HG03103 (cell line): ENCODE results near the gene PODNL1.

Experiments used
- ATAC-seq: cut with Tn5 transposase; IDR thresholded peaks from one replicate; pipeline ENCODE4 v1.9.1; 2021; ENCODE audit warnings: low read depth; ENCODE audit not compliant: unreplicated experiment

PODNL1 gene

GRCh38 chr19:13899912-13900584 lies 38.2 kb downstream of the PODNL1 start:
- ATAC-seq: no peak

- ATAC-seq: no peak
These were observed 38.8 kb downstream of the PODNL1 start for GRCh38 chr19:13899393-13899792.

GRCh38 chr19:13896227-13896626 lies 42.0 kb downstream of the PODNL1 start:
- no peak for ATAC-seq

GRCh38 chr19:13894552-13894951 lies 43.7 kb downstream of the PODNL1 start:
- ATAC-seq: no peak

GRCh38 chr19:13892870-13893269 lies 45.3 kb downstream of the PODNL1 start:
- no peak for ATAC-seq

DNA sequence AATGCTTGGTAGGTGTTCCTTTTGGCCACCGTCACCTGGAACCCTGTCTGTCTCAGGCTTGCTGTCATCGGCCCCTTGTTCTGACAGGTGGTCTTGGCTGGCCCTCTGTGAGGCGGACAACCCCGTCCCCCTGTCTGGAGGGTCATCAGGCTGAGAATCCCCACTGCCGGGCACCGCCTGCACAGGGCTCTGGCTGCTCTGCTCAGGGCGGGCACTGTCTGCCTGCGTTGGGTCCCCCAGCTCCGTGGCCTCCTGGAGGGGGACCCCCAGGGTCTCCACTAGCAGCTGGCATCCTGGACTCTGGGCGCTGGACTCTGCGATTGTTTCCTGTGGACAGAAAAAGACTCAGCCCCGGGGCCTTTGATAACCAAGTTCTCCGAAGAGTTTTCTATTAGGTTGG lies 48.1 kb downstream of the PODNL1 start:
- no peak for ATAC-seq

GRCh38 chr19:13888281-13888680 lies 49.9 kb downstream of the PODNL1 start:
- no peak for ATAC-seq

GRCh38 chr19:13887517-13887916 lies 50.7 kb downstream of the PODNL1 start:
- no peak for ATAC-seq

- no peak for ATAC-seq
These were observed 51.2 kb downstream of the PODNL1 start for GRCh38 chr19:13887018-13887436.

DNA sequence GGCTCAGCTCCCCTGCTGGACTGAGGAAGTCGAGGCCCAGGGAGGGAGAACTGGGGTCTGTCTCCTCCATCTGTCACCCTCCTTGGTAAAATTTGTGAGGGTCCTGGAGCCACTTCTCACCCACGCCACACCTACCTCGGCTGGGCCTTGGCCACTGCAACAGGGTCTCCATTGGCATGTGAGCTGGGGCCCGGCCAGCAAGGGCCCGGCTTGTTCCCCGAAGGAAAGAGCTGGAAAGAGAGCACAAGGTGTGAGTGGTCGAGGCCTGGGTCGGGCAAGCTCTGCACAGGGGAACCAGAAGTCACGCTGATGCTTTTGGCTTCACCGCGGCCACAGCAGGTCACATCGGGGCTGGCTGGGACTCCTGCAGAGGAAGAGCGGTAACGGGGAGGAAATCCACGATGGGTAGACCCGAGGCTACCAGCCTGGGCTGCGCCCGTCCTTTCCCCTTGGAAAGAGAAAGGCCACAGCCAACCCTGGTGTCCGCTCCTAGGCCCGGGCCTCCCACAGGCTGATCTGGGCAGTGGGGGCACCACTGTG lies 52.3 kb downstream of the PODNL1 start:
- no peak for ATAC-seq

- ATAC-seq: no peak
These were observed 53.3 kb downstream of the PODNL1 start for GRCh38 chr19:13884726-13885591.

DNA sequence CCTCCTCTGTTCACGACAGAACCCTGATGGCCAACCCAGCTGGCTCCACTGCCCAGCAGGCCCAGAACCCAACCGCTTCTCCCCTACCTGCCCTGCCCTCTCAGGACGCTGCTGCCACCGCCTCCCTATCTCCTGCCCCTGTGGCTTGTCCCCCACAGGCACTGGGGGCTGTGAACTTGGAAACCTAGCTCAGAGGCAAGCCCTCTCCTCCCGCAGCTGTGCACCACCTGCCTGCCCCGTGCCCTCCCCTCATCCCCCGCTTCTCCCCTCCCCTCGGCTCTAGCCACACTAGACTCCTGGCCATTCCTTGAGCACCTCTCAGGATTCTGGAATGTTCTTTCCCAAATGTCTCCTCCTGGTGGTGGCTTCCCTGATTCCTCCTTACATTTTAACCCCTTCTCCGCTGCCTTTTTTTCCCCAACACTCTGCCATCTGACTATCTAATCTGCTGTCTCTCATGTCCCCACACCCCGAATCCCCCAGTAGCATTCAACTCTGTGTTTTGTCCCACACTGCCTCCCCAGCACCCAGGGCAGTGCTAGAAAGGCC lies 54.6 kb downstream of the PODNL1 start:
- ATAC-seq: no peak

- ATAC-seq: no peak
These were observed 55.4 kb downstream of the PODNL1 start for GRCh38 chr19:13882836-13883235.

DNA sequence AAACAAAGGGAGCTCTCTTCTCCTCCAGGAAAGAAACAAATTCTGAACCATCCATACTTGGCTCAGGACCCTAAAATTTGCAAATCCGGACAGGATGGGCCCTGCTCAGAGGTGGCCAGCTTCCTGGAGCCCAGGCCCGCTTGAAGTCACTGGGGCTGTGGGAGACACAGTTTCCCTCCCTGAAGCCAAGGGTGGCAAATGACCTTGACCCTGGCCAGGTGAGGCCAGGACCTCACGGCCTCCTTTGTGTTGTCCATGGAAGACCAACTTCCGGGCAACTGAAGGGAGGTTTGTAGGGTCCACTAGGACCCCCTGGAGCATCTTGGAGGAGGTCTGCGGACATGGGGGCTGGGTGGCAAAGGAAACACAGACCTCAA lies 55.8 kb downstream of the PODNL1 start:
- no peak for ATAC-seq

DNA sequence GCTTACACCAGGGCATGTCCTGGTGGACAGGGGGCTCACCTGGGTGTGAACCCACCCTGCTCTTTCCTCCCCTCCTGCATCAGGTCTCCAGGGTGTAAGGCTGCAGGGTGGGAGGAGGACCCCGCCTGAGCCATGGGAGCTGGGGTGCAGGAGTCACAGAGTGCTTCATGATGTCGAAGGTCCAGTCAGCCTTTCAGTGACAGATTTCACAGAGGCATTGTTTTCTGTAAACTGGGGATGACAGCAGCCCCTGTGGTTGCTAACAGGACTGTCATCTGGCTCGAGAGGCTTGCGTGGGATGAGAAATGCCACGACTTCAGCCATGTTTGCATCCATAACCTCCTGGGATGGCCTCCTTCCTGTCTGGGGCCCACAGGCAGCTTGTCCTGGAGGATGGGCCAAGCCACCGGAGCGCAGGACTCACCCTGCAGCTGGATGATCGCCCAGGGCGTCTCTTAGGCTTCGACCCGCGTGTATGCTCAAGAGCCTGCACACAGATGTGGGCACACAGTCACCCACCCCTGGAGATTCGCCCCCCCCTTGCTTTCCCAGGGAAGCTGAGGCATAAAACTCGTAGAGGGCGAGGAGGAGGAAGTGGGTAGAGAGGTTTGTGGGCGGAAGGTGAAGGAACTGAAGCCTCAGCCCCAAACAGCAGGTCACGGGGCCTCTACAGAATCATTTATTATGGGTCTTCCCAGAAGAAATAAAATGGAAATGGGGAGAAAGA lies 56.4 kb downstream of the PODNL1 start:
- ATAC-seq: no peak

DNA sequence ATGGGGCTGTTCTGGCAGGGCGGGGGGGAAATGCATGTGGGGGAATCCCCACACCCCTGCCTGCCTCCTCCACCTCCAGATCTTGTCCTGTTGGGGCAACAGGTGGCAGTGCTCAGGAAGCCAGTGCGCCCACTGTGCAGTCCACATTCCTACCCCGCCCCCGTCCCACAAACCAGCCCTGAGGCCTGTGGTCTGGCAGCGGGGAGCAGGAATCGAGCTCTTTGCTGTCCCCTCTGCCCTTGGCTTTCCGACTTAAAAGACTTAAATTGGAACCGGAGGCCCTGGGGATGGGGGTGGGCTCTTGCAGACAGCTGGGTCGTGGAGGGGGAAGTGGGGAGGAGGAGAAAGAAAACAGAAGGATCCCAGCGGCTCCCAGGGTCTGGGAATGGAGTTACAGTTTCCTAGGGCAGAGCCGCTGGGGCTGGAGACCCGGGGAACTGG lies 56.9 kb downstream of the PODNL1 start:
- no peak for ATAC-seq
